ENCODE data around the gene CAD. TPM values are rescaled to one million over a fixed set of nuclear protein-coding genes. Genes with fewer than 3 reads are reported as not detected.
"Not testable (repeated sequence)": the region's sequence is repeated elsewhere in the genome, so short reads cannot be mapped to it uniquely, and the experiment has no call there.

The CAD gene
- total RNA-seq, 1 experiment from 2014 or later = 130 TPM

DNA sequence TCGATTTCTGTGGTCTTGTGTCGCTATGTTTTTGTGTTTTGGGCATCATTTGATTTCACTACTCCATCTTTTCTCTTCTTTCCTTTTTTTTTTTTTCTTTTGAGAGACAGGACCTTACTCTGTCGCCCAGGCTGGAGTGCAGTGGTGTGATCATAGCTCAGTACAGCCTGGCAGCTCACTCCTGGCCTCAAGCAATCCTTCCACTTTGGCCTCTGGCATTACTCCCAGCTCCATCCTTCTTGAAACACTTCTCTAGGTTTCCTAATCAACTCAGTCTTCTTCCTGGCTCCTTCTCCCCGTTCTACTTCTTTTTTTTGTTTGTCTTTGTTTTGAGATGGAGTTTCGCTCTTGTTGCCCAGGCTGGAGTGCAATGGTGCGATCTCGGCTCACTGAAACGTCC lies 41.8 kb upstream of the CAD start:
- Histone ChIP-seq H4K20me1 (ENCODE audit: control insufficient read depth, insufficient read depth, insufficient read length) (no peaks in the 10 kb centered on the region), H3K4me2 (ENCODE audit: insufficient read depth, insufficient read length, low read length) (no peak overlapping the region), H3K4ac (ENCODE audit: low read depth, low read length) (no peak overlapping the region), H3K9me3 (ENCODE audit: control insufficient read depth, low read depth, low read length) (no peaks in the 10 kb centered on the region), H3K79me1 (ENCODE audit: insufficient read depth, low read depth, low read length, poor library complexity, severe bottlenecking) (no peaks in the 10 kb centered on the region), H3K4me1 (ENCODE audit: insufficient read depth, low read length) (no peaks in the 10 kb centered on the region), H2BK12ac (ENCODE audit: insufficient read length, low read depth, low read length) (no peak overlapping the region), H2BK120ac (ENCODE audit: low read depth, low read length, poor library complexity, severe bottlenecking) (no peak overlapping the region), H2BK20ac (ENCODE audit: low read depth, low read length, poor library complexity, severe bottlenecking) (no peak overlapping the region), H2AK5ac (ENCODE audit: insufficient read length, low read length) (no peak overlapping the region), H3K14ac (ENCODE audit: insufficient read depth, low read length) (no peak overlapping the region), H3K23me2 (ENCODE audit: insufficient read length, low read depth, low read length, poor library complexity, severe bottlenecking) (no peaks in the 10 kb centered on the region), H3K79me2 (ENCODE audit: insufficient read depth, low read length) (no peaks in the 10 kb centered on the region), H4K91ac (ENCODE audit: insufficient read length, low read depth, low read length) (no peak overlapping the region), H3T11ph (ENCODE audit: low read length) (no peak overlapping the region), H3K27me3 (ENCODE audit: insufficient read depth, low read length) (no peaks in the 10 kb centered on the region), H3K23ac (ENCODE audit: insufficient read length, low read depth, low read length) (no peak overlapping the region), H3K56ac (ENCODE audit: insufficient read length, low read depth, low read length) (no peak overlapping the region), H4K5ac (ENCODE audit: insufficient read length, low read depth, low read length) (no peak overlapping the region), H3K27ac (ENCODE audit: insufficient read length, low read depth, low read length) (no peak overlapping the region), H2AFZ (ENCODE audit: low read length) (no peak overlapping the region), H2BK15ac (ENCODE audit: low read depth, low read length) (no peak overlapping the region), H3K18ac (ENCODE audit: insufficient read length, low read depth, low read length) (no peak overlapping the region), H4K8ac (replicated peaks; ENCODE audit: insufficient read length, low read depth, low read length) (no peak overlapping the region), H2BK5ac (ENCODE audit: insufficient read length, low read length) (no peak overlapping the region), H3K9ac (ENCODE audit: extremely low read depth, insufficient read length, low read length) (no peak overlapping the region)
- Mint-ChIP-seq H3K9me3 (no peaks in the 10 kb centered on the region), H3K36me3 (ENCODE audit: insufficient read depth in 1 of 3, low read depth in 3 of 3) (no peaks in the 10 kb centered on the region), H3K27ac (no peak overlapping the region), H3K4me3 (no peak overlapping the region), H3K4me1 (peaks cover 0 to 6% of the 10 kb centered on the region in 2 experiments; a peak in 2 of 4 replicates), H3K27me3 (ENCODE audit: low read depth) (peaks cover 15% of the 10 kb centered on the region)
- no peak for DNase-seq
- TF ChIP-seq, protein P1, sequence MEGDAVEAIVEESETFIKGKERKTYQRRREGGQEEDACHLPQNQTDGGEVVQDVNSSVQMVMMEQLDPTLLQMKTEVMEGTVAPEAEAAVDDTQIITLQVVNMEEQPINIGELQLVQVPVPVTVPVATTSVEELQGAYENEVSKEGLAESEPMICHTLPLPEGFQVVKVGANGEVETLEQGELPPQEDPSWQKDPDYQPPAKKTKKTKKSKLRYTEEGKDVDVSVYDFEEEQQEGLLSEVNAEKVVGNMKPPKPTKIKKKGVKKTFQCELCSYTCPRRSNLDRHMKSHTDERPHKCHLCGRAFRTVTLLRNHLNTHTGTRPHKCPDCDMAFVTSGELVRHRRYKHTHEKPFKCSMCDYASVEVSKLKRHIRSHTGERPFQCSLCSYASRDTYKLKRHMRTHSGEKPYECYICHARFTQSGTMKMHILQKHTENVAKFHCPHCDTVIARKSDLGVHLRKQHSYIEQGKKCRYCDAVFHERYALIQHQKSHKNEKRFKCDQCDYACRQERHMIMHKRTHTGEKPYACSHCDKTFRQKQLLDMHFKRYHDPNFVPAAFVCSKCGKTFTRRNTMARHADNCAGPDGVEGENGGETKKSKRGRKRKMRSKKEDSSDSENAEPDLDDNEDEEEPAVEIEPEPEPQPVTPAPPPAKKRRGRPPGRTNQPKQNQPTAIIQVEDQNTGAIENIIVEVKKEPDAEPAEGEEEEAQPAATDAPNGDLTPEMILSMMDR (conservative IDR thresholded peaks at IDR 0.05) = no peak
- WGBS (ENCODE audit: extremely low coverage, insufficient read length, low lambda C conversion rate) = no CpG with 5 or more reads among the region's 8 CpGs

DNA sequence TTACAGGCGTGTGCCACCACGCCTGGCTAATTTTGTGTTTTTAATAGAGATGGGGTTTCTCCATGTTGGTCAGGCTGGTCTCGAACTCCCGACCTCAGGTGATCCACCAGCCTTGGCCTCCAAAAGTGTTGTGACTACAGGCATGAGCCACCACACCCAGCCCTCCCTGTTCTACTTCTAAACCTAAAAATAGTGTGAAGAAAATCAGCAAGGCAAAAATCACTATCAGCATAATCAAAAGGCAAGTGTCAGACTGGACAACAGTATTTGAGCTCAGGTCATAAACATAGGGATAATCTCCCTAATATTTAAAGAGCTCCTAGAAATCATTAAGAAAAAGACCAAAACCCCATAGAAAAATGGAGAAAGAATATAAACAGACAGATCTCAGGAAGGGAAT lies 41.4 kb upstream of the CAD start:
- not testable (repeated sequence) for H3K14ac ChIP-seq (ENCODE audit: insufficient read depth, low read length); H4K20me1 ChIP-seq (ENCODE audit: control insufficient read depth, insufficient read depth, insufficient read length); H3K27me3 ChIP-seq (ENCODE audit: insufficient read depth, low read length); H4K91ac ChIP-seq (ENCODE audit: insufficient read length, low read depth, low read length); H3K79me2 ChIP-seq (ENCODE audit: insufficient read depth, low read length); H3K9me3 ChIP-seq (ENCODE audit: control insufficient read depth, low read depth, low read length); H2BK120ac ChIP-seq (ENCODE audit: low read depth, low read length, poor library complexity, severe bottlenecking); H3K36me3 Mint-ChIP-seq (ENCODE audit: insufficient read depth in 1 of 3, low read depth in 3 of 3); H2AK5ac ChIP-seq (ENCODE audit: insufficient read length, low read length); H3K18ac ChIP-seq (ENCODE audit: insufficient read length, low read depth, low read length); H3K23me2 ChIP-seq (ENCODE audit: insufficient read length, low read depth, low read length, poor library complexity, severe bottlenecking); H4K8ac ChIP-seq (replicated peaks; ENCODE audit: insufficient read length, low read depth, low read length); H4K5ac ChIP-seq (ENCODE audit: insufficient read length, low read depth, low read length); H3K9me3 Mint-ChIP-seq; DNase-seq; H3T11ph ChIP-seq (ENCODE audit: low read length); H3K79me1 ChIP-seq (ENCODE audit: insufficient read depth, low read depth, low read length, poor library complexity, severe bottlenecking); H3K27ac Mint-ChIP-seq; H2BK15ac ChIP-seq (ENCODE audit: low read depth, low read length); H2BK20ac ChIP-seq (ENCODE audit: low read depth, low read length, poor library complexity, severe bottlenecking); H2BK12ac ChIP-seq (ENCODE audit: insufficient read length, low read depth, low read length); H3K27ac ChIP-seq (ENCODE audit: insufficient read length, low read depth, low read length); H3K4me2 ChIP-seq (ENCODE audit: insufficient read depth, insufficient read length, low read length); H3K4ac ChIP-seq (ENCODE audit: low read depth, low read length); H3K23ac ChIP-seq (ENCODE audit: insufficient read length, low read depth, low read length); H3K56ac ChIP-seq (ENCODE audit: insufficient read length, low read depth, low read length); H3K4me3 Mint-ChIP-seq; H3K4me1 ChIP-seq (ENCODE audit: insufficient read depth, low read length); H2AFZ ChIP-seq (ENCODE audit: low read length); H3K9ac ChIP-seq (ENCODE audit: extremely low read depth, insufficient read length, low read length); H3K4me1 Mint-ChIP-seq; H2BK5ac ChIP-seq (ENCODE audit: insufficient read length, low read length)
- peaks cover 12% of the 10 kb centered on the region for H3K27me3 Mint-ChIP-seq (ENCODE audit: low read depth)
- WGBS (ENCODE audit: extremely low coverage, insufficient read length, low lambda C conversion rate) = no CpG with 5 or more reads among the region's 4 CpGs

All from H9 (cell line).